CD14-positive monocyte (primary cell): ENCODE measurements around the gene COL21A1. TPM values are rescaled to one million over a fixed set of nuclear protein-coding genes. Genes with fewer than 3 reads are reported as not detected.

Source experiments
- DNase-seq, 3 donors: peaks; one replicate each; pipeline ENCODE4 v3.0.0-alpha.2; 2011 to 2022
- H2AFZ ChIP-seq: 2 replicates; pipeline ENCODE4 v1.6.0; 2012; ENCODE audit warnings: mild to moderate bottlenecking, low read depth, low read length, inconsistent platforms; ENCODE audit not compliant: insufficient read depth, poor library complexity, severe bottlenecking
- H3K27ac ChIP-seq, 2 donors: 1 replicate in 1 of 2; 2 replicates in 1 of 2; pipeline ENCODE4 v1.5.1; 2012 to 2013; ENCODE audit warnings: low read length in 2 of 2, control low read depth in 1 of 2, inconsistent platforms in 1 of 2, low read depth in 1 of 2, mild to moderate bottlenecking in 1 of 2
- H3K27me3 ChIP-seq, 2 donors: one replicate each; pipeline versions ENCODE4 v1.6.0 to v1.6.1; 2011 to 2013; ENCODE audit warnings: low read length in 2 of 2; ENCODE audit not compliant: control insufficient read depth in 2 of 2, insufficient read depth in 2 of 2
- H3K36me3 ChIP-seq, 2 donors: replicated peaks in 1 of 2; 1 replicate in 1 of 2; 2 replicates in 1 of 2; pipeline versions ENCODE4 v1.5.1 to v1.6.1; 2012 to 2013; ENCODE audit warnings: low read length in 2 of 2, control low read depth in 1 of 2, inconsistent platforms in 1 of 2, mild to moderate bottlenecking in 1 of 2; ENCODE audit not compliant: insufficient read depth in 2 of 2, control insufficient read depth in 1 of 2
- H3K4me1 ChIP-seq, 2 donors: 1 replicate in 1 of 2; 2 replicates in 1 of 2; pipeline versions ENCODE4 v1.5.1 to v1.6.1; 2012 to 2013; ENCODE audit warnings: low read length in 2 of 2, control low read depth in 1 of 2, inconsistent platforms in 1 of 2, mild to moderate bottlenecking in 1 of 2, moderate library complexity in 1 of 2; ENCODE audit not compliant: insufficient read depth in 2 of 2, control insufficient read depth in 1 of 2
- H3K4me2 ChIP-seq: replicated peaks from 2 replicates; pipeline ENCODE3; 2012; ENCODE audit warnings: low read length, moderate library complexity, mild to moderate bottlenecking; ENCODE audit not compliant: poor library complexity, severe bottlenecking; ENCODE audit errors: extremely low read depth
- H3K4me3 ChIP-seq, 3 experiments: fragments of 200-600 bp in 1 of 3; sonication (generic) in 1 of 3; replicated peaks in 1 of 3; 1 replicate in 2 of 3; 2 replicates in 1 of 3; pipeline ENCODE4 v1.5.1; 2011 to 2013; ENCODE audit warnings: low read length in 3 of 3, mild to moderate bottlenecking in 3 of 3, control low read depth in 2 of 3, low read depth in 2 of 3, inconsistent platforms in 1 of 3, moderate library complexity in 1 of 3
- H3K79me2 ChIP-seq: 2 replicates; pipeline ENCODE4 v1.6.0; 2012; ENCODE audit warnings: mild to moderate bottlenecking, control low read depth, inconsistent platforms, low read length, moderate library complexity; ENCODE audit not compliant: insufficient read depth
- H3K9ac ChIP-seq: 2 replicates; pipeline ENCODE4 v1.6.0; 2017; ENCODE audit warnings: low read length, mild to moderate bottlenecking; ENCODE audit not compliant: insufficient read depth, poor library complexity, severe bottlenecking
- H3K9me3 ChIP-seq, 2 donors: replicated peaks in 1 of 2; 1 replicate in 1 of 2; 2 replicates in 1 of 2; pipeline versions ENCODE4 v1.5.1 to v1.6.1; 2012 to 2013; ENCODE audit warnings: low read length in 2 of 2, control low read depth in 1 of 2; ENCODE audit not compliant: control insufficient read depth in 1 of 2, insufficient read depth in 1 of 2
- H4K20me1 ChIP-seq: 2 replicates; pipeline ENCODE4 v1.6.0; 2012; ENCODE audit warnings: mild to moderate bottlenecking, low read length, control low read depth, moderate library complexity; ENCODE audit not compliant: insufficient read depth
- H3K27ac Mint-ChIP-seq, 7 donors: one replicate each; pipeline ENCODE4 v1.8.0; 2020; ENCODE audit warnings: mild to moderate bottlenecking in 7 of 7, mixed read lengths in 7 of 7, moderate library complexity in 6 of 7, inconsistent platforms in 2 of 7
- H3K27me3 Mint-ChIP-seq, 3 donors: one replicate each; pipeline ENCODE4 v1.8.0; 2021 to 2022; ENCODE audit warnings: low read depth in 3 of 3, mild to moderate bottlenecking in 3 of 3, mixed read lengths in 3 of 3, moderate library complexity in 3 of 3, inconsistent platforms in 1 of 3
- H3K36me3 Mint-ChIP-seq, 2 donors: one replicate each; pipeline ENCODE4 v1.8.0; 2020; ENCODE audit warnings: mixed read lengths in 2 of 2, inconsistent platforms in 1 of 2, mild to moderate bottlenecking in 1 of 2
- H3K4me1 Mint-ChIP-seq: one replicate; pipeline ENCODE4 v1.8.0; 2020; ENCODE audit warnings: mild to moderate bottlenecking, mixed read lengths
- H3K4me3 Mint-ChIP-seq, 2 donors: one replicate each; pipeline ENCODE4 v1.8.0; 2020; ENCODE audit warnings: mild to moderate bottlenecking in 2 of 2, mixed read lengths in 2 of 2, moderate library complexity in 1 of 2
- H3K9me3 Mint-ChIP-seq, 7 donors: one replicate each; pipeline ENCODE4 v1.8.0; 2020 to 2022; ENCODE audit warnings: mixed read lengths in 7 of 7, mild to moderate bottlenecking in 6 of 7, moderate library complexity in 6 of 7, inconsistent platforms in 2 of 7
- WGBS: methylation state at CpG from one replicate; pipeline ENCODE4 v1.1.5; 2013; ENCODE audit warnings: missing lambda C conversion rate; ENCODE audit not compliant: insufficient coverage; 5-methylcytosine and 5-hydroxymethylcytosine counted together
- intact Hi-C, 2 donors: fragments of 100-400 bp; cut with micrococcal nuclease; formaldehyde crosslinking; loops; one replicate each; pipeline versions ENCODE4 v1.15.0 to v1.15.1; 2023
- polyA plus RNA-seq, 3 donors: library from polyadenylated mRNA; depleted of rRNA in 1 of 3; unstranded in 2 of 3; stranded (reverse) in 1 of 3; fragments of 300-500 nt in 2 of 3; fragments of >200 nt in 1 of 3; fragmentation: Illumina TruSeq in 2 of 3; gene quantifications; 1 replicate in 2 of 3; 2 replicates in 1 of 3; pipeline ENCODE4 v1.2.3, GENCODE V29; 2012 to 2021
- TF ChIP-seq, protein P1 (sequence below): fragments of 200-600 bp; IDR thresholded peaks from one replicate; pipeline ENCODE4 v1.8.0; 2022; ENCODE audit warnings: antibody characterized with exemption, mild to moderate bottlenecking

Gene COL21A1
- polyA plus RNA-seq, 3 donors = 0.03 TPM; not detected in 2

DNA sequence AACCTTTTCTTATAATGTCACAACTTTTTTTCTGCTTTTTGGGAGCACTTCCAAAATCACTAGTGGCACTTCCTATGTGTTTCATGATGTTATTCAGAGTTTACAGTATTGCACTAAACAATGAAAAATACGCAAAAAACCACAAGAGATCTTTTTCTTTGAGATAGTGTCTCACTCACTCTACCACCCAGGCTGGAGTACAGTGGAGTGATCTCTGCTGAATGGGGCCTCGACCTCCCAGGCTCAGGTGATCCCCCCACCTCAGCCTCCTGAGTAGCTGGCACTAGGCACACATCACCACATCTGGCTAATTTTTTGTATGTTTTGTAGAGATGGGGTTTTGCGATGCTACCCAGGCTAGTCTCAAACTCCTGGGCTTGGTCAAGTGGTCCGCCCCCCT, 158.7 kb downstream of the COL21A1 start:
- peaks cover 5 to 6% of the 10 kb centered on the region in 2 donors for H3K9me3 ChIP-seq
- no peak overlapping the region for H2AFZ ChIP-seq
- intact Hi-C loops = no loop called here
- Mint-ChIP-seq H3K9me3 (peaks cover 1 to 14% (median 8%) of the 10 kb centered on the region in 7 donors), H3K27ac (no peak overlapping the region), H3K4me3 (no peak overlapping the region), H3K36me3 (no peaks in the 10 kb centered on the region), H3K4me1 (peaks cover 31% of the 10 kb centered on the region), H3K27me3 (no peaks in the 10 kb centered on the region)
- no peaks in the 10 kb centered on the region for H4K20me1 ChIP-seq
- no peak for DNase-seq
- H3K4me2 ChIP-seq = no peak overlapping the region
- H3K27ac ChIP-seq = no peak overlapping the region
- no CpG with 5 or more reads among the region's 4 CpGs for WGBS
- peaks cover 12 to 18% of the 10 kb centered on the region in 2 donors for H3K4me1 ChIP-seq
- H3K79me2 ChIP-seq = no peaks in the 10 kb centered on the region
- H3K9ac ChIP-seq = no peak overlapping the region
- no peaks in the 10 kb centered on the region for H3K36me3 ChIP-seq
- no peak overlapping the region for H3K4me3 ChIP-seq
- H3K27me3 ChIP-seq = no peaks in the 10 kb centered on the region
- TF ChIP-seq, protein P1, sequence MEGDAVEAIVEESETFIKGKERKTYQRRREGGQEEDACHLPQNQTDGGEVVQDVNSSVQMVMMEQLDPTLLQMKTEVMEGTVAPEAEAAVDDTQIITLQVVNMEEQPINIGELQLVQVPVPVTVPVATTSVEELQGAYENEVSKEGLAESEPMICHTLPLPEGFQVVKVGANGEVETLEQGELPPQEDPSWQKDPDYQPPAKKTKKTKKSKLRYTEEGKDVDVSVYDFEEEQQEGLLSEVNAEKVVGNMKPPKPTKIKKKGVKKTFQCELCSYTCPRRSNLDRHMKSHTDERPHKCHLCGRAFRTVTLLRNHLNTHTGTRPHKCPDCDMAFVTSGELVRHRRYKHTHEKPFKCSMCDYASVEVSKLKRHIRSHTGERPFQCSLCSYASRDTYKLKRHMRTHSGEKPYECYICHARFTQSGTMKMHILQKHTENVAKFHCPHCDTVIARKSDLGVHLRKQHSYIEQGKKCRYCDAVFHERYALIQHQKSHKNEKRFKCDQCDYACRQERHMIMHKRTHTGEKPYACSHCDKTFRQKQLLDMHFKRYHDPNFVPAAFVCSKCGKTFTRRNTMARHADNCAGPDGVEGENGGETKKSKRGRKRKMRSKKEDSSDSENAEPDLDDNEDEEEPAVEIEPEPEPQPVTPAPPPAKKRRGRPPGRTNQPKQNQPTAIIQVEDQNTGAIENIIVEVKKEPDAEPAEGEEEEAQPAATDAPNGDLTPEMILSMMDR = no peak

DNA sequence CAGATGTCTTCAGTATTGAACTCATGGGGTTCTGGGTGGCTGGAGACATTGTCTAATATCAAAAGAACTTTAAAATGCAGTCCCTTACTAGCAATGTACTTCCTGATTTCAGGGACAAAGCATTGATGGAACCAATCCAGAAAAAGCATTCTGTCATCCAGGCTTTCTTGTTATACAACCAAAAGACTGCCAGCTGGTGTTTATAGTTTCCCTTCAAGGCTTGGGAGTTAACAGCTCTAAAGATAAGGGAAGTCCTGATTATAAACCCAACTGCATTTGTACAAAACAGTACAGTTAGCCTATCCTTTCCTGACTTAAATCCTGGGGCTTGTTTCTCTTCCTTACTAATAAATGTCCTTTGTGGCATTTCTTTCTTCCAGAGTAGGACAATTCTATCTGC, 160.0 kb downstream of the COL21A1 start:
- Mint-ChIP-seq H3K36me3 (no peaks in the 10 kb centered on the region), H3K27me3 (no peaks in the 10 kb centered on the region), H3K27ac (no peak overlapping the region), H3K4me1 (peaks cover 22% of the 10 kb centered on the region), H3K4me3 (no peak overlapping the region), H3K9me3 (peaks cover 0 to 10% (median 3%) of the 10 kb centered on the region in 7 donors)
- Histone ChIP-seq H3K9me3 (peaks cover 5 to 6% of the 10 kb centered on the region in 2 donors), H3K4me1 (peaks cover 7 to 12% of the 10 kb centered on the region in 2 donors), H3K79me2 (no peaks in the 10 kb centered on the region), H3K36me3 (no peaks in the 10 kb centered on the region), H2AFZ (no peak overlapping the region), H4K20me1 (no peaks in the 10 kb centered on the region), H3K27ac (no peak overlapping the region), H3K4me3 (no peak overlapping the region), H3K9ac (no peak overlapping the region), H3K27me3 (no peaks in the 10 kb centered on the region), H3K4me2 (no peak overlapping the region)
- TF ChIP-seq, protein P1 = no peak
- intact Hi-C loops = no loop called here
- DNase-seq = no peak
